ENCODE results near the gene MAP3K4. TPM values are rescaled to one million over a fixed set of nuclear protein-coding genes. Genes with fewer than 3 reads are reported as not detected.

MAP3K4 gene
- total and polyA plus RNA-seq, 2 of the 4 experiments (the other 2 are of a cell fraction) = 11.5 to 20.4 TPM

DNA sequence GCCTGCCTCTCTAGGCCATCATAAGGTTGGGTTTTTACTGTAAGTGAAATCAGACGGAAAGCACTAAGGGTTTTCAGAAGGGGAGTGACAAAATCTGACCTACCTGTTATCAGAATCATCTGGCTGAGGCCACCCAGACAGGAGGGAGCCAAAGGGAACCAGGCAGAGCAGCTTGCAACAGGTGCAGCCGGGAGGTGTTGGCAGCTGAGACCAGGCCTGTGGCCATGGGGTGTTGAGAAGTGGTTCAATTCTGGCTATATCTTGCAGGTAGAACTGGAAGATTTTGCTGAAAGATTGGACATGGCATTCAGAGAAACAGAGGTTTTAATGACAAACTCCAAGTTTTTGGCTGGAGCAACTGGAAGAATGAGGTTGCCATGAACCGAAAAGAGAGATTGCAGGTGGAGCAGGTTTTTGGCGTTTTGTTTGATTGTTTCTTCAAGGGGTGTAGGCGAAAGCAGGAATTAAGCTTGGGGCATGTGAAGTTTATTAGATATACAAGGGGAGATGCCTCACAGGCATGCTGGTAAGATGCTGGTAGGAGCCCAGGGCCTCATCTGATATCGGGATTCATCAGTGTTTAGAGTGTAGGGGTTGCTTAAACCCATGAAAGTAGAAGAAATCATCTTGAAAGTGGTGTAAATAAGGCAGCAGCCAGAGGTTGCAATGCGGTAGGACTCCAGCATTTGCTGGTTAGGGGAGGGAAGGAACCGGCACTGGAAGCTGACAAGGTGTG lies 35.1 kb upstream of the MAP3K4 start:
- no peaks in the 10 kb centered on the region for H3K9me1 ChIP-seq (ENCODE audit: insufficient read depth, low read length)
- no peaks in the 10 kb centered on the region for H3K4me1 ChIP-seq (ENCODE audit: control insufficient read depth, insufficient read depth, low read length)
- H2AFZ ChIP-seq (replicated peaks; ENCODE audit: low read length, poor library complexity) = no peak overlapping the region
- H3K27ac ChIP-seq (ENCODE audit: insufficient read depth, low read length) = no peak overlapping the region
- in situ Hi-C loops (cut with MboI; ENCODE audit: low sequenced_read_pairs) (no loop called here), dilution Hi-C loops (cut with HindIII; ENCODE audit: low sequenced_read_pairs, unreplicated experiment) (no loop called here), intact Hi-C loops (cut with micrococcal nuclease) (no loop called here)
- H3K23ac ChIP-seq (ENCODE audit: low read depth, low read length) = no peak overlapping the region
- no peak overlapping the region for H3K18ac ChIP-seq (ENCODE audit: low read depth, low read length)
- no peaks in the 10 kb centered on the region for H3K36me3 ChIP-seq (ENCODE audit: control insufficient read depth, insufficient read depth, low read length)
- H3K79me1 ChIP-seq (ENCODE audit: low read depth in 1 of 2, low read length in 2 of 2) = no peaks in the 10 kb centered on the region
- no peaks in the 10 kb centered on the region for H4K20me1 ChIP-seq (ENCODE audit: insufficient read depth, low read length)
- no peak overlapping the region for H2BK15ac ChIP-seq (ENCODE audit: low read depth, low read length)
- H2AK9ac ChIP-seq (replicated peaks; ENCODE audit: low read depth, low read length, poor library complexity) = no peak overlapping the region
- DNase-seq (no peak), ATAC-seq (ENCODE audit: low read depth) (no peak)
- no peak overlapping the region for H3K4ac ChIP-seq (ENCODE audit: low read depth, low read length)
- no TSS peak for BruUV-seq (replicated peaks)
- H4K8ac ChIP-seq (ENCODE audit: low read depth in 2 of 2, low read length in 2 of 2) = no peak overlapping the region
- no peaks in the 10 kb centered on the region for H3K9me3 ChIP-seq (ENCODE audit: control insufficient read depth, insufficient read depth, low read length)
- H2BK5ac ChIP-seq (ENCODE audit: low read depth, low read length, poor library complexity, severe bottlenecking) = no peak overlapping the region
- no peak overlapping the region for H3K9ac ChIP-seq (ENCODE audit: low read depth, low read length)
- WGBS, 2 experiments (ENCODE audit: extremely low coverage in 2 of 2, insufficient read length in 1 of 2) = 82% methylated on average over 3 of the region's 8 CpGs; no CpG with 5 or more reads in 1 of the 2 experiments
- no peak overlapping the region for H4K5ac ChIP-seq (ENCODE audit: low read depth, low read length)
- no peak overlapping the region for H3K4me3 ChIP-seq (ENCODE audit: insufficient read depth, low read depth, low read length)
- H2BK120ac ChIP-seq (ENCODE audit: low read depth, low read length) = no peak overlapping the region
- H2BK20ac ChIP-seq (ENCODE audit: low read depth, low read length) = no peak overlapping the region
- ChIA-PET POLR2A (ENCODE audit: unreplicated experiment) (no interaction called here), CTCF (no interaction called here)
- no peak overlapping the region for H4K91ac ChIP-seq (ENCODE audit: insufficient read depth, low read depth, low read length)
- H3K14ac ChIP-seq (replicated peaks; ENCODE audit: low read depth, low read length) = no peak overlapping the region
- H3K27me3 ChIP-seq (ENCODE audit: control insufficient read depth, insufficient read depth, low read length) = peaks cover 9% of the 10 kb centered on the region
- H3K4me2 ChIP-seq (ENCODE audit: low read depth, low read length) = no peak overlapping the region
- no peak for TF ChIP-seq MAZ (IDR thresholded peaks at IDR 0.05; ENCODE audit: borderline replicate concordance, low read depth, low read length)
- TF ChIP-seq MXI1 (IDR thresholded peaks at IDR 0.05; ENCODE audit: borderline replicate concordance, low read depth, low read length) = no peak
- TF ChIP-seq CTCF (conservative IDR thresholded peaks at IDR 0.05; ENCODE audit: low read depth, low read length) = no peak
- TF ChIP-seq, protein P1, sequence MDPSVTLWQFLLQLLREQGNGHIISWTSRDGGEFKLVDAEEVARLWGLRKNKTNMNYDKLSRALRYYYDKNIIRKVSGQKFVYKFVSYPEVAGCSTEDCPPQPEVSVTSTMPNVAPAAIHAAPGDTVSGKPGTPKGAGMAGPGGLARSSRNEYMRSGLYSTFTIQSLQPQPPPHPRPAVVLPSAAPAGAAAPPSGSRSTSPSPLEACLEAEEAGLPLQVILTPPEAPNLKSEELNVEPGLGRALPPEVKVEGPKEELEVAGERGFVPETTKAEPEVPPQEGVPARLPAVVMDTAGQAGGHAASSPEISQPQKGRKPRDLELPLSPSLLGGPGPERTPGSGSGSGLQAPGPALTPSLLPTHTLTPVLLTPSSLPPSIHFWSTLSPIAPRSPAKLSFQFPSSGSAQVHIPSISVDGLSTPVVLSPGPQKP (IDR thresholded peaks at IDR 0.05; ENCODE audit: borderline replicate concordance, low read depth, low read length) = no peak
- no peak overlapping the region for H3K56ac ChIP-seq (ENCODE audit: extremely low read depth, insufficient read depth, low read length)
- no peak overlapping the region for H2AK5ac ChIP-seq (ENCODE audit: low read depth, low read length)
